Right lobe of liver (tissue), 4 donors: Measurements from ENCODE around the gene OPCML.

Source experiments
- CTCF ChIP-seq, 4 donors: fragments of 200-600 bp in 3 of 4; fragments of 450-650 bp in 1 of 4; IDR thresholded peaks; one replicate each; pipeline versions ENCODE4 v1.5.1 to v1.8.0; 2016 to 2022; ENCODE audit warnings: antibody characterized with exemption in 4 of 4, mild to moderate bottlenecking in 2 of 4
- POLR2A ChIP-seq: fragments of 450-650 bp; IDR thresholded peaks from one replicate; pipeline ENCODE4 v1.6.1; 2017; ENCODE audit warnings: antibody characterized with exemption, mild to moderate bottlenecking
- donor health status: DM: no; HTN: no; CAD: no.
- donor health status: DM: no; HTN: no; CAD: no.
- donor health status: DM: no; HTN: yes; CAD: no.

- TF ChIP-seq CTCF (IDR thresholded peaks at IDR 0.05) = no peak
- no peak for TF ChIP-seq POLR2A
Observed at GRCh38 chr11:133070021-133070713, 462.1 kb downstream of the OPCML start.
